ENCODE data around the gene TPRKB. TPM values are rescaled to one million over a fixed set of nuclear protein-coding genes. Genes with fewer than 3 reads are reported as not detected.

The TPRKB gene
- total RNA-seq, 1 experiment from 2014 or later = 36.7 TPM

GRCh38 chr2:73746015-73746876, 9.1 kb upstream of the TPRKB start:
- BruUV-seq (replicated peaks) = no TSS peak
- H3K27me3 Mint-ChIP-seq (ENCODE audit: unreplicated experiment) = no peaks in the 10 kb centered on the region
- H3K4me3 Mint-ChIP-seq (ENCODE audit: low read depth, unreplicated experiment) = no peak overlapping the region
- CTCF ChIA-PET = no interaction called here
- TF ChIP-seq CTCF (IDR thresholded peaks at IDR 0.05; ENCODE audit: unreplicated experiment) = no peak
- no peaks in the 10 kb centered on the region for H3K4me1 Mint-ChIP-seq (ENCODE audit: low read depth, unreplicated experiment)
- intact Hi-C loops (cut with micrococcal nuclease; ENCODE audit: unreplicated experiment) = no loop called here
- no peak overlapping the region for H3K27ac Mint-ChIP-seq (ENCODE audit: unreplicated experiment)
- H3K36me3 Mint-ChIP-seq (ENCODE audit: insufficient read depth, unreplicated experiment) = peaks cover 6% of the 10 kb centered on the region
- H3K9me3 Mint-ChIP-seq (ENCODE audit: low read depth, unreplicated experiment) = no peaks in the 10 kb centered on the region
- DNase-seq = no peak

GRCh38 chr2:73740767-73741166, 3.6 kb upstream of the TPRKB start:
- peaks cover 31% of the 10 kb centered on the region for H3K36me3 Mint-ChIP-seq (ENCODE audit: insufficient read depth, unreplicated experiment)
- no peak overlapping the region for H3K4me3 Mint-ChIP-seq (ENCODE audit: low read depth, unreplicated experiment)
- CTCF ChIA-PET = no interaction called here
- H3K9me3 Mint-ChIP-seq (ENCODE audit: low read depth, unreplicated experiment) = no peaks in the 10 kb centered on the region
- intact Hi-C loops (cut with micrococcal nuclease; ENCODE audit: unreplicated experiment) = no loop called here
- H3K4me1 Mint-ChIP-seq (ENCODE audit: low read depth, unreplicated experiment) = no peaks in the 10 kb centered on the region
- TF ChIP-seq CTCF (IDR thresholded peaks at IDR 0.05; ENCODE audit: unreplicated experiment) = no peak
- BruUV-seq (replicated peaks) = no TSS peak
- H3K27ac Mint-ChIP-seq (ENCODE audit: unreplicated experiment) = no peak overlapping the region
- H3K27me3 Mint-ChIP-seq (ENCODE audit: unreplicated experiment) = no peaks in the 10 kb centered on the region
- DNase-seq = no peak

GRCh38 chr2:73739101-73739500, 2.0 kb upstream of the TPRKB start:
- CTCF ChIA-PET = no interaction called here
- no peaks in the 10 kb centered on the region for H3K4me1 Mint-ChIP-seq (ENCODE audit: low read depth, unreplicated experiment)
- intact Hi-C loops (cut with micrococcal nuclease; ENCODE audit: unreplicated experiment) = no loop called here
- TF ChIP-seq CTCF (IDR thresholded peaks at IDR 0.05; ENCODE audit: unreplicated experiment) = no peak
- BruUV-seq (replicated peaks) = no TSS peak
- H3K9me3 Mint-ChIP-seq (ENCODE audit: low read depth, unreplicated experiment) = no peaks in the 10 kb centered on the region
- DNase-seq = no peak
- H3K4me3 Mint-ChIP-seq (ENCODE audit: low read depth, unreplicated experiment) = no peak overlapping the region
- H3K27me3 Mint-ChIP-seq (ENCODE audit: unreplicated experiment) = no peaks in the 10 kb centered on the region
- no peak overlapping the region for H3K27ac Mint-ChIP-seq (ENCODE audit: unreplicated experiment)
- H3K36me3 Mint-ChIP-seq (ENCODE audit: insufficient read depth, unreplicated experiment) = peaks cover 34% of the 10 kb centered on the region

- H3K36me3 Mint-ChIP-seq (ENCODE audit: insufficient read depth, unreplicated experiment) = peaks cover 32% of the 10 kb centered on the region
- H3K27me3 Mint-ChIP-seq (ENCODE audit: unreplicated experiment) = no peaks in the 10 kb centered on the region
- peak overlapping the region; percentile 82 for H3K4me3 Mint-ChIP-seq (ENCODE audit: low read depth, unreplicated experiment)
- TSS peak; percentile 62 for BruUV-seq (replicated peaks)
- no peak for DNase-seq
- peak overlapping the region; percentile 42 for H3K27ac Mint-ChIP-seq (ENCODE audit: unreplicated experiment)
- CTCF ChIA-PET = interaction anchor here (0.6 to 1.1 kb wide), 2 partner anchors 21 to 56 kb away, joined by 3 to 5 read pairs; no protein-coding TSS in a partner anchor
- no peaks in the 10 kb centered on the region for H3K9me3 Mint-ChIP-seq (ENCODE audit: low read depth, unreplicated experiment)
- no peak for TF ChIP-seq CTCF (IDR thresholded peaks at IDR 0.05; ENCODE audit: unreplicated experiment)
- H3K4me1 Mint-ChIP-seq (ENCODE audit: low read depth, unreplicated experiment) = no peaks in the 10 kb centered on the region
- intact Hi-C loops (cut with micrococcal nuclease; ENCODE audit: unreplicated experiment) = no loop called here
Observed at GRCh38 chr2:73736378-73736777, 767 bp downstream of the TPRKB start.

Data from Calu3 (cell line).